Measurements from ENCODE around the gene TMEM208. TPM values are rescaled to one million over a fixed set of nuclear protein-coding genes. Genes with fewer than 3 reads are reported as not detected.

Gene TMEM208
- total and polyA plus RNA-seq, 9 donors, result 23.8 to 52.0 (median 32.1) TPM

DNA sequence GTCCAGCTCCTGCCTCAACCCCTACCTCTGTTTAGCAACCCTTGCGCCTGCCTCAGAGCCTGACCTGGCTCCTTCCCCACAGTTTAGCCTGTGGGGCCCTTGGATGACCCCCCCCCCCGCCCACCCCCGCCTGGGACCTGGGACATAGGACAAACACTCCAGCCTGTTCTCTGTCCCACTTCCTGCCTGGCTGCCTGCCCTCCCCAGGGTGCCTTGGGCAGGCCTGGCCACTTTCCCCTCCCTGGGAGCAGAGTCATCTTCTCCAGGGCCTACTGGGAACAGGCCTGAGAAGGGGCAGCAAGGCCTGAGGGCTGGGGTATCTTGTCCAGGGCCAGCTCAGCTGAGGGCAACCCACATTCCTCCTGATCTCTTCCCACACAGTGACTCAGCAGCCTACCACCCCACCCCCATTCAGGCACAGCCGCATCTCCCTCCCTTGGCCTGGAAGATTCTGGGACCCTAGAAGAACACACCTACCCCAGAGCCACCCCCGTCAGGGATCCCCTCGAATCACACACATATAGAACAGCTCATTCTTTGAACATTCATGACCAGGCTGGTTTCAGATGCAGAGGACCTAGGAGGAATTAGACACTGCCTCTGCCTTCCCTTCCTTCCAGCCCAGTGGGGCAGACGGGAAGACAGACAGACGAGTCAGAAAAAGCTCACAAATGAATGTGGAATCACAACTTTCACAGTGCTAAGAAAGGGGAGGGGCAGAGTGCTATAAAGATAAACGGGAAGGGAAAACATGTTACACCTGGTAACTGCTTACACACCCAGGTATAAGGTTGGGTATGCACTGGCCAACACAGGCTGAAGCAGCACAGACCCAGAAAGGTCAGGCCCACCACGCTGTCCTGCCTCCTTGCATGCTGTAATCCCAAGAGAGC, 14.3 kb downstream of the TMEM208 start:
- no peaks in the 10 kb centered on the region for H3K9me3 ChIP-seq
- intact Hi-C loops (cut with DNase I), result no loop called here

DNA sequence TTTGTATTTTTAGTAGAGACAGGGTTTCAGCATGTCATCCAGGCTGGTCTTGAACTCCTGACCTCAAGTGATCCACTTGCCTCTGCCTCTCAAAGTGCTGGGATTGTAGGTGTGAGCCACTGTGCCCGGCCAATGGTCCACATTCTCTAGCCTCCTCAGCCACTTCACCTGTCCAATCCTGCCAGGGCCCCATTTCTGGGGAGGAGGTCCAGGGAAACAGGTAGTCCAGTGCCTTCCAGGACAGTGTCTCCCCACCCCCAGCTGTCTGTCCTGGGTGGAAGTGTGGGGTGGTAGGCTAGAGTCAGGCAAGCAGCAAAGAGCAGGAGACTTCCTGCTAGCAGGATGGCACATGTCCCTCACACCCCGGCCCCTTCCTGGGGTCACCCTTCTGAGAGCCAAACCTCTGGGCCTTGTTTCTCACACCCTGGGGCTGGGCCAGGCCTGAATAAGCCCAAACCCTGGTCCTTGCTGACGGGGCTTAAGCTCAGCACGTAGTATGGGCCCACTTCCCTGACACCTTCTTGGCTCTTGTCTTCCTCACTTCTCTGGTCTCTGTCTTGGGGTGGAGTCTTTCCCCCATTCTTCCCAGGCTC, 15.3 kb downstream of the TMEM208 start:
- no peak for DNase-seq
- Histone ChIP-seq H3K27ac (no peak overlapping the region), H3K4me1 (ENCODE audit: insufficient read depth) (peaks cover 11% of the 10 kb centered on the region), H3K36me3 (no peaks in the 10 kb centered on the region), H3K4me3 (no peak overlapping the region), H3K9me3 (no peaks in the 10 kb centered on the region), H3K27me3 (no peaks in the 10 kb centered on the region)
- TF ChIP-seq EP300 (IDR thresholded peaks at IDR 0.05) (no peak), POLR2A (IDR thresholded peaks at IDR 0.05) (no peak)
- TF ChIP-seq, protein P1, sequence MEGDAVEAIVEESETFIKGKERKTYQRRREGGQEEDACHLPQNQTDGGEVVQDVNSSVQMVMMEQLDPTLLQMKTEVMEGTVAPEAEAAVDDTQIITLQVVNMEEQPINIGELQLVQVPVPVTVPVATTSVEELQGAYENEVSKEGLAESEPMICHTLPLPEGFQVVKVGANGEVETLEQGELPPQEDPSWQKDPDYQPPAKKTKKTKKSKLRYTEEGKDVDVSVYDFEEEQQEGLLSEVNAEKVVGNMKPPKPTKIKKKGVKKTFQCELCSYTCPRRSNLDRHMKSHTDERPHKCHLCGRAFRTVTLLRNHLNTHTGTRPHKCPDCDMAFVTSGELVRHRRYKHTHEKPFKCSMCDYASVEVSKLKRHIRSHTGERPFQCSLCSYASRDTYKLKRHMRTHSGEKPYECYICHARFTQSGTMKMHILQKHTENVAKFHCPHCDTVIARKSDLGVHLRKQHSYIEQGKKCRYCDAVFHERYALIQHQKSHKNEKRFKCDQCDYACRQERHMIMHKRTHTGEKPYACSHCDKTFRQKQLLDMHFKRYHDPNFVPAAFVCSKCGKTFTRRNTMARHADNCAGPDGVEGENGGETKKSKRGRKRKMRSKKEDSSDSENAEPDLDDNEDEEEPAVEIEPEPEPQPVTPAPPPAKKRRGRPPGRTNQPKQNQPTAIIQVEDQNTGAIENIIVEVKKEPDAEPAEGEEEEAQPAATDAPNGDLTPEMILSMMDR (IDR thresholded peaks at IDR 0.05), result no peak
- intact Hi-C loops (cut with DNase I), result no loop called here
- WGBS, 3 donors, result 80 to 87% (median 81%) methylated on average over 4 of the region's 4 CpGs

More for the DNA sequence above, 14.3 kb downstream of the TMEM208 start:
- Histone ChIP-seq H3K4me3 (no peak overlapping the region), H3K27ac (peak overlapping the region in 1 of 2 donors; percentile 35), H3K27me3 (no peaks in the 10 kb centered on the region), H3K4me1 (ENCODE audit: insufficient read depth) (peaks cover 11% of the 10 kb centered on the region), H3K36me3 (no peaks in the 10 kb centered on the region)
- DNase-seq, result peak in 2 of 5 donors; percentile 50 to 54
- WGBS, 3 donors, result 41 to 52% (median 51%) methylated on average over 10 of the region's 10 CpGs
- TF ChIP-seq, protein P1 (IDR thresholded peaks at IDR 0.05), result no peak
- no peak for TF ChIP-seq EP300 (IDR thresholded peaks at IDR 0.05)
- no peak for TF ChIP-seq POLR2A (IDR thresholded peaks at IDR 0.05)

DNA sequence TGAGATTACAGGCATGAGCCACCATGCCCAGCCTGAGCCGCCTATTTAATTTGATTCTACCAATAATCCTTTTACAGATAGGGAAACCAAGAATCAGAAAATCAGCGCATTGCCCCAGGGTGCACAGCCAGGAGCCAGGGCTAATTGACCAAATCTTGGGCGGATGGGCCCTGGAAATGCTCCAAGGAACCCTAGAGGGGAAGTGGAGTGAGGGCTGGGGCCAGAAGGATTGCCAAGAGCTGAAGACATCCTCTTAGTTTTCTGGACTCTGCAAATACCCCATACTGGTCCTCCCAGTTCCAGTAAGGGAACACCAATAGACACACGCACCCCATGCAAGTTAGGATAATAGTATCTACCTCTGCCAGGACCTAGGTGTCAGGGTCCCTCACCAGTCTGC, 16.6 kb downstream of the TMEM208 start:
- intact Hi-C loops (cut with DNase I), result no loop called here
- DNase-seq, result no peak
- no peaks in the 10 kb centered on the region for H3K9me3 ChIP-seq
- no peak overlapping the region for H3K4me3 ChIP-seq
- TF ChIP-seq, protein P1 (IDR thresholded peaks at IDR 0.05), result no peak
- TF ChIP-seq POLR2A (IDR thresholded peaks at IDR 0.05) (no peak), EP300 (IDR thresholded peaks at IDR 0.05) (no peak)
- no peaks in the 10 kb centered on the region for H3K36me3 ChIP-seq
- WGBS, 3 donors, result 82 to 90% (median 85%) methylated on average over 4 of the region's 4 CpGs
- peaks cover 11% of the 10 kb centered on the region for H3K4me1 ChIP-seq (ENCODE audit: insufficient read depth)
- no peaks in the 10 kb centered on the region for H3K27me3 ChIP-seq
- no peak overlapping the region for H3K27ac ChIP-seq

DNA sequence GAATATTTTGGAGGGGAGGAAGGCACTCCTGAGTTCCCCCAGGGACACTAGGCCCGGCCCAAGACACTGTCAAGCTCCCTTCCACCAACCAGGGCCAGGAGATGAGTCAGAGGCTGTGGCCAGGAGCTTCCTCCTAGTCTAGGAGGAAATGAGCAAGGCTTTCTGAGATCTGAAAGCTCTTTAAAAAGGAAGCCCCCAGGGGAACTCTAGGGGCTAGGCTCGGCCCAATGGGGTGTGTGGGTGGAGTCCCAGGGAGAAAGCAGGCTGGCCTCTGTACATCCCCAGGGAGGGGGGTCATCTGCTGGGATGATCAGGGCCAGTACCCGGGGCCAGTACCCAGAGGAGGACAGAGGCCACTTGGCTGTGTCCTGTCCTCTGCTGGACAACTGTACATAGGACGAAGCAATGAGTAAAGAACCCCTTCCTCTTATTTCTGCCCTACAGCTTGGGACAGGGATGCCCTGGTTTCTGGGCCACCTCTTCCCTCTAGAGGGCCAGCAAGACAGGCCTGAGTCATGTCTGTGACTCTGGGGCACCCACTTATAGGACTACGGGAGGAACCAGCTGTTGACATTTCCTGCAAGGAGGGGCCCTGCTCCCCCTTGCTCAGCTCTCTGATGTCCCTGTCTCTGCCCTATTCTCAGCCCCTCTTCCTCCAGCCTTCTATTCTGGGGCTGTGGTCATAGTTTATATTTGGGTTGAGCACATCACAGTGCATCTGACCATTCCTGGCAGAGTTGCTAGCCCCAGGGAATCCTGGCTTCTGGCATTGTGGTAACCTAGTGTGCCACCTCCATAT, 17.7 kb downstream of the TMEM208 start:
- Histone ChIP-seq H3K9me3 (no peaks in the 10 kb centered on the region), H3K27ac (peak overlapping the region in 1 of 2 donors; percentile 29), H3K4me3 (no peak overlapping the region), H3K4me1 (ENCODE audit: insufficient read depth) (peaks cover 14% of the 10 kb centered on the region), H3K36me3 (no peaks in the 10 kb centered on the region), H3K27me3 (no peaks in the 10 kb centered on the region)
- TF ChIP-seq POLR2A (IDR thresholded peaks at IDR 0.05), result no peak
- TF ChIP-seq, protein P1 (IDR thresholded peaks at IDR 0.05), result no peak
- TF ChIP-seq EP300 (IDR thresholded peaks at IDR 0.05), result no peak
- peak in 2 of 5 donors; percentile 52 to 56 for DNase-seq
- 38 to 40% (median 39%) methylated on average over 5 of the region's 5 CpGs for WGBS, 3 donors
- intact Hi-C loops (cut with DNase I), result no loop called here
